Gastroesophageal sphincter (tissue), 4 donors: Measurements from ENCODE around the gene NDOR1. TPM values are rescaled to one million over a fixed set of nuclear protein-coding genes. Genes with fewer than 3 reads are reported as not detected.

Source experiments
- ATAC-seq: fragments of 150-250 bp; one replicate; pipeline ENCODE4 v1.9.1; 2016; ENCODE audit warnings: mild to moderate bottlenecking, moderate library complexity
- H3K27ac ChIP-seq, 4 donors: fragments of 200-600 bp; sonication (generic) in 3 of 4; 1 replicate in 3 of 4; 2 replicates in 1 of 4; pipeline ENCODE4 v1.5.1; 2016 to 2019
- H3K27me3 ChIP-seq: fragments of 200-600 bp; sonication (generic); one replicate; pipeline ENCODE4 v1.5.1; 2019
- H3K36me3 ChIP-seq, 2 donors: fragments of 200-600 bp; sonication (generic); one replicate each; pipeline ENCODE4 v1.5.1; 2019; ENCODE audit warnings: control low read depth in 1 of 2
- H3K4me1 ChIP-seq, 3 donors: fragments of 200-600 bp; sonication (generic); 1 replicate in 2 of 3; 2 replicates in 1 of 3; pipeline ENCODE4 v1.5.1; 2016 to 2019; ENCODE audit warnings: control low read depth in 2 of 3
- H3K4me3 ChIP-seq, 2 donors: fragments of 200-600 bp; sonication (generic); one replicate each; pipeline ENCODE4 v1.5.1; 2019; ENCODE audit warnings: mild to moderate bottlenecking in 1 of 2, moderate library complexity in 1 of 2
- H3K9me3 ChIP-seq, 3 donors: fragments of 200-600 bp; sonication (generic); one replicate each; pipeline ENCODE4 v1.5.1; 2017 to 2019; ENCODE audit warnings: control low read depth in 2 of 3
- EP300 ChIP-seq: sonication (generic); formaldehyde crosslinking; IDR thresholded peaks from one replicate; pipeline ENCODE4 v1.6.1; 2017; ENCODE audit warnings: antibody characterized with exemption, mild to moderate bottlenecking
- POLR2A ChIP-seq, 2 donors: fragments of 450-650 bp; IDR thresholded peaks; one replicate each; pipeline ENCODE4 v1.6.1; 2017; ENCODE audit warnings: antibody characterized with exemption in 2 of 2, mild to moderate bottlenecking in 2 of 2, moderate library complexity in 1 of 2
- POLR2AphosphoS5 ChIP-seq: sonication (generic); formaldehyde crosslinking; IDR thresholded peaks from one replicate; pipeline ENCODE4 v1.6.1; 2017; ENCODE audit warnings: antibody characterized with exemption
- WGBS, 2 donors: methylation state at CpG; one replicate each; pipeline ENCODE4 v1.1.5; 2018; ENCODE audit warnings: low coverage in 1 of 2; 5-methylcytosine and 5-hydroxymethylcytosine counted together
- total RNA-seq, 4 donors: library from RNA; depleted of rRNA; stranded (reverse); fragments of >200 nt; gene quantifications; one replicate each; pipeline ENCODE4 v1.1.0, GENCODE V29; 2016
- TF ChIP-seq, protein P1 (sequence below), 4 experiments: fragments of 200-600 bp in 2 of 4; fragments of 450-650 bp in 2 of 4; sonication (generic) in 1 of 4; IDR thresholded peaks; one replicate each; pipeline ENCODE4 v1.5.1; 2017 to 2019; ENCODE audit warnings: antibody characterized with exemption in 4 of 4, mild to moderate bottlenecking in 2 of 4, moderate library complexity in 2 of 4

The NDOR1 gene
- total RNA-seq, 4 donors from 2014 or later: 4.6 to 9.8 (median 7.6) TPM

GRCh38 chr9:137180491-137180890 is 25.0 kb upstream of the NDOR1 start:
- Histone ChIP-seq H3K4me3 (no peak overlapping the region), H3K27ac (no peak overlapping the region), H3K9me3 (no peaks in the 10 kb centered on the region), H3K4me1 (peaks cover 0 to 9% (median 0%) of the 10 kb centered on the region in 3 donors), H3K36me3 (peaks cover 0 to 88% of the 10 kb centered on the region in 2 donors), H3K27me3 (no peaks in the 10 kb centered on the region)
- no peak for ATAC-seq
- no CpG with 5 or more reads among the region's 20 CpGs for WGBS, 2 donors
- TF ChIP-seq EP300: no peak
- TF ChIP-seq, protein P1, sequence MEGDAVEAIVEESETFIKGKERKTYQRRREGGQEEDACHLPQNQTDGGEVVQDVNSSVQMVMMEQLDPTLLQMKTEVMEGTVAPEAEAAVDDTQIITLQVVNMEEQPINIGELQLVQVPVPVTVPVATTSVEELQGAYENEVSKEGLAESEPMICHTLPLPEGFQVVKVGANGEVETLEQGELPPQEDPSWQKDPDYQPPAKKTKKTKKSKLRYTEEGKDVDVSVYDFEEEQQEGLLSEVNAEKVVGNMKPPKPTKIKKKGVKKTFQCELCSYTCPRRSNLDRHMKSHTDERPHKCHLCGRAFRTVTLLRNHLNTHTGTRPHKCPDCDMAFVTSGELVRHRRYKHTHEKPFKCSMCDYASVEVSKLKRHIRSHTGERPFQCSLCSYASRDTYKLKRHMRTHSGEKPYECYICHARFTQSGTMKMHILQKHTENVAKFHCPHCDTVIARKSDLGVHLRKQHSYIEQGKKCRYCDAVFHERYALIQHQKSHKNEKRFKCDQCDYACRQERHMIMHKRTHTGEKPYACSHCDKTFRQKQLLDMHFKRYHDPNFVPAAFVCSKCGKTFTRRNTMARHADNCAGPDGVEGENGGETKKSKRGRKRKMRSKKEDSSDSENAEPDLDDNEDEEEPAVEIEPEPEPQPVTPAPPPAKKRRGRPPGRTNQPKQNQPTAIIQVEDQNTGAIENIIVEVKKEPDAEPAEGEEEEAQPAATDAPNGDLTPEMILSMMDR (IDR thresholded peaks at IDR 0.05): no peak
- TF ChIP-seq POLR2AphosphoS5: no peak
- TF ChIP-seq POLR2A (IDR thresholded peaks at IDR 0.05): no peak

DNA sequence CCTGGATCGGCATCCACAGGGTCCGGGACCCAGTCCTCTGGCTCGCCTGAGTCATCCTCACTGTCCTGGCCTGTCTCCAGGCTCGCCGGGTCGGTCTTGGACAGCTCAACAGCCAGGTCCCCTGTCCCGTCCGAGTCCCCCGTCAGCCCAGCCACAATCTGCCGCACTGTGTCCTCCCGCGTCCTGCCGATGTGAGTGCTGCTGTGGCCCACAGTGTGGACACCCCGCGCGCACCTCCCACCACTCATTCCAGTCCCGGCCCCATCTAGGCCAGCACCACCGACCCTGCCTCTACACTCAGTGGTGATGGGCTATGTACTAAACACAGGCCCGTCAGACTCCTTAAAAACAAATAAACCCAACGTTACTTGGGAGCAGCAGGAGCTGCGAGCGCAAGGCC is 23.8 kb upstream of the NDOR1 start:
- peaks cover 0 to 21% (median 10%) of the 10 kb centered on the region in 3 donors for H3K4me1 ChIP-seq
- 96% methylated on average over 9 of the region's 22 CpGs; no CpG with 5 or more reads in 1 of the 2 donors for WGBS, 2 donors
- no peak for ATAC-seq
- H3K27ac ChIP-seq: no peak overlapping the region
- peaks cover 0 to 99% of the 10 kb centered on the region in 2 donors for H3K36me3 ChIP-seq
- H3K27me3 ChIP-seq: no peaks in the 10 kb centered on the region
- no peaks in the 10 kb centered on the region for H3K9me3 ChIP-seq
- no peak for TF ChIP-seq POLR2AphosphoS5
- TF ChIP-seq EP300: no peak
- TF ChIP-seq, protein P1 (IDR thresholded peaks at IDR 0.05): no peak
- TF ChIP-seq POLR2A (IDR thresholded peaks at IDR 0.05): no peak
- H3K4me3 ChIP-seq: no peak overlapping the region

DNA sequence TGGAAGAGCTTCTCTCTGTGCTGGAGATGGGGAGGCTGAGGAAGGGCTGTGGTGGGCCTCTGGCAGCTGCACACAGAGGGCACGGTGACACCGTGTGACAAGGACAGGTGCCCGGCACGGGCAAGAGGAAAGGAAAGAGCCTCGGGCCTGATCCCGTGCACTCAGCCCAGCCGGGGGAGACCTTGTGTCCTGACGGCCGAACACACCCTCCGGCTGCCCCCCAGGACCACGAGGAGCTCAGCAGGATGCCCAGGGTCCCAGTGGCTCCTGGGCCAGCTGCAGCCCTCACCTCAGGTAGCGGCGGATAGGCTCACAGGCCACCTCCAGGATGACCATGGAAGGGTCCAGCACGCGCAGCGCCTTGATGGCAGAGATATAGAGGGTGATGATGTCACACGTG is 22.7 kb upstream of the NDOR1 start:
- no peak overlapping the region for H3K27ac ChIP-seq
- H3K27me3 ChIP-seq: no peaks in the 10 kb centered on the region
- TF ChIP-seq, protein P1 (IDR thresholded peaks at IDR 0.05): no peak
- TF ChIP-seq EP300: no peak
- TF ChIP-seq POLR2A (IDR thresholded peaks at IDR 0.05): no peak
- TF ChIP-seq POLR2AphosphoS5: no peak
- no peak for ATAC-seq
- no peaks in the 10 kb centered on the region for H3K9me3 ChIP-seq
- no peak overlapping the region for H3K4me3 ChIP-seq
- H3K36me3 ChIP-seq: peaks cover 0 to 88% of the 10 kb centered on the region in 2 donors
- 96% methylated on average over 4 of the region's 17 CpGs; no CpG with 5 or more reads in 1 of the 2 donors for WGBS, 2 donors
- H3K4me1 ChIP-seq: peaks cover 0 to 33% (median 21%) of the 10 kb centered on the region in 3 donors

GRCh38 chr9:137183980-137184595 is 21.4 kb upstream of the NDOR1 start:
- H3K4me1 ChIP-seq: peaks cover 0 to 39% (median 22%) of the 10 kb centered on the region in 3 donors
- TF ChIP-seq, protein P1 (IDR thresholded peaks at IDR 0.05): no peak
- TF ChIP-seq EP300 (no peak), POLR2AphosphoS5 (no peak), POLR2A (IDR thresholded peaks at IDR 0.05) (no peak)
- 86% methylated on average over 20 of the region's 27 CpGs; no CpG with 5 or more reads in 1 of the 2 donors for WGBS, 2 donors
- H3K36me3 ChIP-seq: peaks cover 0 to 75% of the 10 kb centered on the region in 2 donors
- no peak overlapping the region for H3K4me3 ChIP-seq
- no peak overlapping the region for H3K27ac ChIP-seq
- no peaks in the 10 kb centered on the region for H3K27me3 ChIP-seq
- no peak for ATAC-seq
- H3K9me3 ChIP-seq: no peaks in the 10 kb centered on the region
